OCI-LY1 (cell line): ENCODE measurements around the gene CAPNS1.

ENCODE experiments used
- H2AFZ ChIP-seq: fragments of 200-600 bp; sonication (generic), shearing (Covaris generic); 2 replicates; pipeline ENCODE4 v1.6.0; 2014; ENCODE audit warnings: antibody characterized with exemption, mild to moderate bottlenecking, low read length
- H3F3A ChIP-seq: fragments of 200-600 bp; sonication (generic), shearing (Covaris generic); 2 replicates; pipeline ENCODE4 v1.6.0; 2014; ENCODE audit warnings: mild to moderate bottlenecking, antibody characterized with exemption, low read length, moderate library complexity; ENCODE audit not compliant: insufficient read depth
- H3K27ac ChIP-seq: fragments of 200-600 bp; sonication (generic); 2 replicates; pipeline ENCODE4 v1.5.1; 2014; ENCODE audit warnings: low read length, mixed run types, mild to moderate bottlenecking, low read depth; ENCODE audit not compliant: poor library complexity, severe bottlenecking
- H3K27me3 ChIP-seq: fragments of 200-600 bp; sonication (generic); 2 replicates; pipeline ENCODE4 v1.6.0; 2014; ENCODE audit warnings: antibody characterized with exemption, mild to moderate bottlenecking, low read length, moderate library complexity; ENCODE audit not compliant: insufficient read depth
- H3K36me3 ChIP-seq: fragments of 200-600 bp; sonication (generic); 2 replicates; pipeline ENCODE4 v1.6.1; 2014; ENCODE audit warnings: mild to moderate bottlenecking, antibody characterized with exemption, low read length, moderate library complexity, mixed read lengths; ENCODE audit not compliant: insufficient read depth
- H3K4me1 ChIP-seq: fragments of 200-600 bp; sonication (generic); 2 replicates; pipeline ENCODE4 v1.5.1; 2014; ENCODE audit warnings: mild to moderate bottlenecking, low read length, moderate library complexity; ENCODE audit not compliant: insufficient read depth, severe bottlenecking
- H3K4me2 ChIP-seq: fragments of 200-600 bp; sonication (generic), shearing (Covaris generic); 2 replicates; pipeline ENCODE4 v1.6.1; 2014; ENCODE audit warnings: low read length
- H3K4me3 ChIP-seq: fragments of 200-600 bp; sonication (generic); 2 replicates; pipeline ENCODE4 v1.5.1; 2014; ENCODE audit warnings: low read length, low read depth, mild to moderate bottlenecking, mixed read lengths; ENCODE audit not compliant: poor library complexity, severe bottlenecking
- H3K79me2 ChIP-seq: fragments of 200-600 bp; shearing (Covaris generic); 2 replicates; pipeline ENCODE4 v1.6.1; 2016; ENCODE audit warnings: mixed run types, low read length, mixed read lengths; ENCODE audit not compliant: insufficient read depth
- H3K9ac ChIP-seq: fragments of 200-600 bp; sonication (generic), shearing (Covaris generic); 2 replicates; pipeline ENCODE4 v1.6.1; 2014; ENCODE audit warnings: mild to moderate bottlenecking, low read length, mixed read lengths
- H3K9me2 ChIP-seq: fragments of 200-600 bp; sonication (generic), shearing (Covaris generic); 2 replicates; pipeline ENCODE4 v1.6.1; 2014; ENCODE audit warnings: low read depth, mild to moderate bottlenecking, low read length, mixed read lengths
- H3K9me3 ChIP-seq: fragments of 200-600 bp; shearing (Covaris generic); 2 replicates; pipeline ENCODE4 v1.6.1; 2014; ENCODE audit warnings: low read length, mixed read lengths
- H4K20me1 ChIP-seq: fragments of 200-600 bp; sonication (generic), shearing (Covaris generic); 2 replicates; pipeline ENCODE4 v1.6.0; 2016; ENCODE audit warnings: mild to moderate bottlenecking, low read length; ENCODE audit not compliant: insufficient read depth
- CTCF ChIP-seq: fragments of 200-600 bp; sonication (generic), shearing (Covaris generic); IDR thresholded peaks from 2 replicates; pipeline ENCODE4 v1.5.1; 2017; ENCODE audit warnings: mild to moderate bottlenecking, antibody characterized with exemption, low read length, moderate library complexity, mixed read lengths
- EZH2 ChIP-seq: fragments of 200-600 bp; sonication (generic), shearing (Covaris generic); IDR thresholded peaks from 2 replicates; pipeline ENCODE4 v1.8.0; 2017; ENCODE audit warnings: borderline replicate concordance, mixed run types, mild to moderate bottlenecking, antibody characterized with exemption, low read length, moderate library complexity, mixed read lengths

Gene CAPNS1

DNA sequence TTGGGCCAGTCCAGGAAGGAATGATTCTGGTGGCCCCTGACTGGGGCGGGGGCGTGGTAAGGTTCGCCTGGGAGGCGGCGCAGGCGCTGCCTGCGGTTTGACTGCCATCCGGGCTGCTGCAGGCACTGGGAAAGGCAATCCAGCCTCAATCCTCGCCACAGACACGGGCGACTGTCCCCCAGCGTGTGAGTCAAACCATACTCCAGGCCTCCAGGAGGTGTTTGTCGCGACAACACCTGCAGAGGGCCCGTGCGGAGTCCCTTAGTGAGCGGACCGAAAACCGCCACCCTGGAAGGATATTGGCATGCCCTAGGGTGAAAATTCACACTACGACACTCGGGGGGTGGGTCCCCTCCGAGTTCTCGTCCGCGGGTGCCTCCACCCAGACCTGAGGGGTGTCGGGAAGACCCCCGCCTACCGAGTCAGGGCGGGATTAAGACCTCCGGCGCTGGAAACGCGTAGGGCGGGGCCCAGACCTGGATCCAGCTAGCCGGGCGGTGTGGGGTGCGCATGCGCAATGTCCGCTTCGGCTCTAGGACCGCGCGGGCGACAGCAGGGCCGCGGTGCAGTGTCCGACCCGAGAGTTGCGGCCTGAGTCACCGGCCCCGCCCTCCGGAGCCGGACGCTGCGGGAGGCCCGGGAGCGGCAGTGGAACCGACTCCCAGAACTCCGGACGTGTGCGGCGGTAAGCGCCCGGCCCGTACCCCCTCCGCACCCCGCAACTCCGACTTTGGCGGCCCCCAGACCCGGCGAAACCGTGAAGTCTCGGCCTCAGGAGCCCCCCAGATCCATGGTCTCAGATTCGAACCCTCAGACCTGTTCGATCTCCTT, at the start of gene CAPNS1:
TSS of gene CAPNS1 (plus strand) at position 594 of the 831 bp plus-strand sequence. CDS start 946 bp downstream, outside the sequence.
- peak within 1 kb of the TSS; percentile 75 for H3K4me2 ChIP-seq
- H3K9ac ChIP-seq = peak within 1 kb of the TSS; percentile 94
- peak within 1 kb of the TSS; percentile 80 for H3K27ac ChIP-seq
- peak; percentile 33; the same call in 1 of the 2 replicates for TF ChIP-seq CTCF
- no peak for TF ChIP-seq EZH2
- H3F3A ChIP-seq = no peaks in the 10 kb centered on the region
- no peak within 1 kb of the TSS for H2AFZ ChIP-seq
- no peaks in the 10 kb centered on the region for H3K79me2 ChIP-seq
- H3K4me1 ChIP-seq = peaks cover 22% of the 10 kb centered on the region
- no peaks in the 10 kb centered on the region for H3K27me3 ChIP-seq
- H3K9me3 ChIP-seq = no peaks in the 10 kb centered on the region
- H3K36me3 ChIP-seq = peaks cover 18% of the 10 kb centered on the region
- no peaks in the 10 kb centered on the region for H3K9me2 ChIP-seq
- H3K4me3 ChIP-seq = peak within 1 kb of the TSS; percentile 95
- H4K20me1 ChIP-seq = no peaks in the 10 kb centered on the region

DNA sequence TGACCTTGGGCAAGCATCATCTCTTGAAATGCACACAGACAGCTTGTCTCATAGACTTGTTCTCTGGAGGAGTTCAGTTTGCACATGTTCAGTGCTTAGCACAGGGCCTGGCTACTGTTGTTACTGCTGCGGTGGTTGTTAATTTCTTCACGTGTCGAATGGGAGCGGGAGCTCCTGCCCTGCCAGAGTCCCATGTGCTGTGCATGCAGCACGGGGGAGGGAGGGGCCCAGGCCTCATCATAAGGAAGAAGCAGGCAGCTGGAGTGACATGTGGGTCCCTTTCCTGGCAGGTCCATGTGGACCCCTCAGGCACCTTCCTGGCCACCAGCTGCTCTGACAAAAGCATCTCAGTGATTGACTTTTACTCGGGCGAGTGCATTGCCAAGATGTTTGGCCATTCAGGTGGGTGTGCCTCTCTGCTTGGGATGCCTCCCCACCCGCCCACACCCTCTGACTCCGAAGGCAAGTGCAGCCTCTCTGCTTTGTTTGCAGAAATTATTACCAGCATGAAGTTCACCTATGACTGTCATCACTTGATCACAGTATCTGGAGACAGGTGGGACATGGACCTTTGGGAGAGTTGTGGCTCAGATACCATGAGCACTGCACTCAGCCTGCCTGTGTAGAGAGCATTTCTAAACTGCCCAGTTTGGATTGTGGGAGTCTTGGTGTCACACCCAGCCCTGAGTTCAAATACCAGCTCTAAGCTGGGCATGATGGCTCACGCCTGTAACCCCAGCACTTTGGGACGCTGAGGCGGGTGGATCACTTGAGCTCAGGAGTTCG, 48.8 kb upstream of the CAPNS1 start:
- Histone ChIP-seq H3K4me3 (no peak overlapping the region), H3K27ac (no peak overlapping the region), H2AFZ (no peak overlapping the region), H4K20me1 (no peaks in the 10 kb centered on the region), H3K9me2 (no peaks in the 10 kb centered on the region), H3K4me2 (no peak overlapping the region), H3K9ac (no peak overlapping the region), H3F3A (no peaks in the 10 kb centered on the region), H3K4me1 (no peaks in the 10 kb centered on the region), H3K9me3 (no peaks in the 10 kb centered on the region), H3K27me3 (no peaks in the 10 kb centered on the region), H3K36me3 (peaks cover 93% of the 10 kb centered on the region), H3K79me2 (no peaks in the 10 kb centered on the region)
- TF ChIP-seq CTCF = no peak
- no peak for TF ChIP-seq EZH2

- Histone ChIP-seq H3K9me2 (no peaks in the 10 kb centered on the region), H3F3A (no peaks in the 10 kb centered on the region), H3K4me1 (no peaks in the 10 kb centered on the region), H2AFZ (no peak overlapping the region), H3K9ac (no peak overlapping the region), H3K27me3 (no peaks in the 10 kb centered on the region), H3K36me3 (peaks cover 91% of the 10 kb centered on the region), H3K4me2 (no peak overlapping the region), H3K4me3 (no peak overlapping the region), H3K9me3 (no peaks in the 10 kb centered on the region), H3K79me2 (no peaks in the 10 kb centered on the region), H3K27ac (no peak overlapping the region), H4K20me1 (no peaks in the 10 kb centered on the region)
- TF ChIP-seq EZH2 (no peak), CTCF (no peak)
Observed at GRCh38 chr19:36092566-36092965, 47.3 kb upstream of the CAPNS1 start.
